ENCODE measurements around the gene RIPPLY3.
"Not testable (repeated sequence)": the region's sequence is repeated elsewhere in the genome, so short reads cannot be mapped to it uniquely, and the experiment has no call there.

Gene RIPPLY3

DNA sequence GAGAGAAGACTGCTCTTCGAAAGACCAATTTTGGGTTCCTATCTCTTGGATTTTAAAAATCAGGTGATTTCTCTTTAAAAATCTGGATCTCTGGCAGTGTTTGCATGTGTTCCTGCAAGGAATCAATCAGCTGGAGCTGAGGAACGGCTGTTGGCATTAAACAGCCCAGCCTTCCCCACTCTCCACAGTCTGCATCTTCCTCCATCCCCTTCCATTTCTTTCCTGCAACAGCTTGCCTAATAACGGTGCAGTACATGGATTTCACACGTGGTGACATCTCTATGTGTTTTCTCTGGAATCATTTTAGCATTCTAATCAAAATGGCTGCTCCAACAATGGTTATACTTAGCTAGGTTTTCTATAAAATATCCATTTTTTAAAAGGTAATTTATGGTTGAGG is 20.0 kb downstream of the RIPPLY3 start:
- DNase-seq: no peak

- no peak for DNase-seq
Observed at GRCh38 chr21:37028570-37028969, 22.1 kb downstream of the RIPPLY3 start.

DNA sequence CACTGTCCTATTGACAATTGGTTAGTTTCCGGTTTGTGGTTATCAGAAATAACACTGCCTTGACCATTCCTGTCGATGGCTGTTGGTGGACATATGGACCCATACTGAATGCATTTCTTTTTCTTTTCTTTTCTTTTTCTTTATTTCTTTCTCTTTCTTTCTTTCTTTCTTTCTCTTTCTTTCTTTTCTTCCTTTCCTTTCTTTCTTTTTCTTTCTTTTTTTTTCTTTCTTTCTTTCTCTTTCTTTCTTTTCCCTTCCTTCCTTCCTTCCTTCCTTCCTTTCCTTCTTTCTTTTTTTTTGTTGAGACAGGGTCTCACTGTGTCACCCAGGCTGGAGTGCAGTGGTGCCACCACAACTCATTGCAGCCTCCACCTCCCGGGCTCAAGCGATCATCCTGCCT is 24.4 kb downstream of the RIPPLY3 start:
- no peak for DNase-seq

DNA sequence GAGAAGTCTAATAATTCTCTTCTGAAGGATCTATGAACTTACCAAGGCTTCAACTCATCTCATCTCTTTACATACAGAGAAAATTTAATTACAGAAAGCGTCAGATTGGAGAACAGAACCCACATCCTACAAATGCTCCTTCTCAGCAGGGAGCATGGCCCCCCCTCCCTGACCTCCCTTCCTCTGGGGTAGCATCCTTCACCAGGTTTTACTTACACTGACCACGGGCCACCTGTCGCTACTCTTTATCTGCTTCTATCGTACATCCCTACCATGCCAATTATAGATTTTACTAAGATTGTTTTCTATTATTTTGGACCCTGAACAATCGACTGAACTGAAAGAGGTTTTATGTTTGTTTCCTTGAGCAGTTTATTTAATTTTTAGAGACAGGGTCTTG is 25.8 kb downstream of the RIPPLY3 start:
- DNase-seq: no peak

- no peak for DNase-seq
Observed at GRCh38 chr21:37032877-37033471, 26.5 kb downstream of the RIPPLY3 start.

GRCh38 chr21:37034394-37034793 is 27.9 kb downstream of the RIPPLY3 start:
- DNase-seq: not testable (repeated sequence)

- DNase-seq: no peak
Observed at GRCh38 chr21:37036177-37036576, 29.7 kb downstream of the RIPPLY3 start.

DNA sequence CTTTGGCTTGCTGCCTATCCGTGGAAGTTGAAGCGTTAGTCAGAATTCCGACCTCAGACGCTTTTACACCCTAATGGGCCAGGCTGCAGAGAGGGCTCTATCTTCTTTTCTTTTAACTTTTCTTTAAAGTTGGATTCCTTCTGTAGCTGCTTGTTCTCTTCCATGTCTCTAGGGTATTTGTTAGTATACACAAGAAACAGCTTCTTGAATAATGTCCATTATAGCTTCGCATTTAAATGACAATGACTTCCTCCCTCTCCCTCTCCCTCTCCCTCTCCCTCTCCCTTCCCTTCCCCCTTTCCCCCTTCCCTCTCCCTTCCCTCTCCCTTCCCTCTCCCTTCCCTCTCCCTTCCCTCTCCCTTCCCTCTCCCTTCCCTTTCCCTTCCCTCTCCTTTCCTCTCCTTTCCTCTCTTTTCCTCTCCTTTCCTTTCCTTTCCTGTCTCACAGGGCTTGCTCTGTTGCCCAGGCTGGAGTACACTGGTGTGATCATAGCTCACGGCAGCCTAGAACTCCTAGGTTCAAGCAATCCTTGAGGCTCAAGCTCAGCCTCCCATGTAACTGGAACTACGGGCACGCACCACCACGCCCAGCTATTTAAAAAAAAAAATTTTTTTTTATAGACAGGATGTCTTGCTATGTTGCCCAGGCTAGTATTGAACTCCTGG is 33.0 kb downstream of the RIPPLY3 start:
- no peak for DNase-seq

- DNase-seq: no peak
Observed at GRCh38 chr21:37040212-37040611, 33.7 kb downstream of the RIPPLY3 start.

DNA sequence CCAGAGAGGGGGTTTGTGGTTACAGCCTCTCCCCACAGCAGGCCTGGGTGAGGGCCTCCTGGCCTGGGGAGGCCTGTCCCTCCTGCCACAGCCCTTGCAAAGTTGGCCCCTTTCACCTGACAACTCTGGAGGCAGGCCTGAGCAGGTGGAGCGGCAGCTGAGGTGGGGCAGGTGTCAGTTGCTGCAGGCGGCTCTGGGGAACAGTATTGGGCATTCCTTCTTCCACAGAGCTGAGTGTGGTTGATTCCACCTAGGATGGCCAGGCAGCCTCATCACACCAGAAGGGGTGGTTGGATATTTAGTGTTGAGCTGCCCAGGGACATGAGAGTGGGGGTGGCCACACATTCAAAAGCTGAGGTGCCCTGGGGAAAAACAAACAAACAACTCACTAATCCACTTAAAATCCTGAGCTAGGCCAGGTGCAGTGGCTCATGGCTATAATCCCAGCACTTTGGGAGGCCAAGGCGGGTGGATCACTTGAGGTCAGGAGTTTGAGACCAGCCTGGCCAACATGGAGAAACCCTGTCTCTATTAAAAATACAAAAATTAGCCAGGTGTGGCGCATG is 35.3 kb downstream of the RIPPLY3 start:
- no peak for DNase-seq

GRCh38 chr21:37043818-37044217 is 37.3 kb downstream of the RIPPLY3 start:
- no peak for DNase-seq

GRCh38 chr21:37044643-37045042 is 38.1 kb downstream of the RIPPLY3 start:
- DNase-seq: no peak

- peak; percentile 22 for DNase-seq
Observed at GRCh38 chr21:37045149-37045548, 38.6 kb downstream of the RIPPLY3 start.

DNA sequence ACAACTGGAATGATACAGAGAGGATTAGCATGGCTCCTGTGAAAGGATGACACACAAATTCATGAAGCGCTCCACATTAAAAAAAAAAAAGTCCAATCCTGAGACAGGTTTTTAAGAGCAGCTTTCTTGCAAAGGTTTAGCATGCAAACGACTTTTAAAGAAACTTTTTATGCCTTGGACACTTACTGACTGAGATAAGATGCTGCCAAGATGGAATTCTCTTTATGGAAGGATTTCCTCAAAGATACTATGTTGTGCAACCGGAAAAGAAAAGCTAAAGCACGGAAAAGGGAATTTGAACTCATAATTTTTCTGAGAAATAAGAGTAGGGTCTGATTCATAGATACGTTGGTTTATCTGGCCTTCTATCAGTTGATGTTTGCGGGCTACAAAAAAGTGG is 39.1 kb downstream of the RIPPLY3 start:
- no peak for DNase-seq

- DNase-seq: no peak
Observed at GRCh38 chr21:37047079-37047478, 40.6 kb downstream of the RIPPLY3 start.

- DNase-seq: not testable (repeated sequence)
Observed at GRCh38 chr21:37049741-37050140, 43.2 kb downstream of the RIPPLY3 start.

- no peak for DNase-seq
Observed at GRCh38 chr21:37055271-37055855, 48.9 kb downstream of the RIPPLY3 start.

- DNase-seq: no peak
Observed at GRCh38 chr21:37057614-37058013, 51.1 kb downstream of the RIPPLY3 start.

DNA sequence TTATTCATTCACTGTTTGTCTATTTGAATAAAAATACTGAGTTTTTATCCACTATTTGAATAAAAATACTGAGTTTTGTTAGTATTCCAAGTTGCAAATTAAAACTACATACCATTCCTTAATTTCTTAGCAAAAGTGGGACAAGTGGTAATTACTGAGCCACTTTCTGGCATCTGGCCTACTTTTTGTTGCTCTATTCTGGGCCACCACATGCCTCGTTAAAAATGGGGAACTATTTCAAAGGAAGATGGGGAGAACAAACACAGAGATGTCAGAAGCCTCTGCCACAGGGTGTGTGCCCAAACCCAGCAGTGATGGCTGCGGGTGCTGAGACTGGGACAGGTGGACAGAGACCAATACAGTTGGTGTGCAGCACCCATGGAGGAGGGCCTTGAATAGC is 51.8 kb downstream of the RIPPLY3 start:
- no peak for DNase-seq

GRCh38 chr21:37059181-37059580 is 52.7 kb downstream of the RIPPLY3 start:
- DNase-seq: no peak

DNA sequence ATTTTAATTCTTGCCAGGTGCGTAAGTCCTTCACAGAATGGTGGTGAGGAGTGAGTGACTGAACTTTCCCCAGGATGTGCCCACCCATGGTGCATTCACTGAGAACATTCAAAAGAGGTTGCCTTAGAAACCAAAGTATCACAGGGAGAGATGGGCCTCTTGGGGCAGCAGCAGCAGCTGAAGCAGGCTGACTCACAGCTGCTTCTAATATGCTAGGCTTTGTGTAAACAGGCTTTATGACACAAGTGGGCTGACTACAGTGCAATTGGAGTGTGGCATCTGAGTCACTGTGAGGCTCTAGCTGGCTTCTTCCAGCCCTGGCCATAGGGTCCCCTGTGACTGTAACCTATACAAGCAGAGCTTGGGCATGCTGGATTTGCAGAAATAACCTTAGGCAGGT is 53.8 kb downstream of the RIPPLY3 start:
- no peak for DNase-seq

DNA sequence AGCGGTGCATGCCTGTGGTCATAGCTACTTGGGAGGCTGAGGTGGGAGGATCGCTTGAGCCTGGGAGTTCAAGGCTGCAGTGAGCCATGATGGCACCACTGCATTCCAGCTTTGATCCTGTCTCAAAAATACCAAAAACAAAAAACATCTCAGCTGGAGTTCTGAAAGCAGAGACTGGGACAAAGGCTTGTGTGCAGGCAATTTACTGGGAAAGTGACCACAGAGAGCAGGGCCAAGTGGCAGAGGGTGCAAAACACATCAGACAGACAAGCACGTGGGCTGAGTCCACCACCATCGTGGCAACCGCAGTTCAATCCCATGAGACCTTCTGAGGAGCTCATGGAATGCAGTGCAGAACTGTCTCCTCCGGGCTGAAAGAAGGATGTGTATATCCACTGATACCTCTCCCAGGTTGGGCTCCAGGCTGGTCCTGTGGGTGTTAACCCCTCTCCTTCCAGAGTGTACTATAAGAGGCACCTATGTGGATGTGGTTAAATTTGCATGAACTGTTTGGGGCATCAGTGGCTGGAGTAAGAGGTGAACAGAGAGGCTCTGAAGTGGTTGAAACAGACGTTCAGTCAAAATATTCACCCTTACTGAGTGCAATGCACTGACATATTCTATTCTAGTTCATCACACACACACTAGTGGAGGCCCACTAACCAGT is 55.6 kb downstream of the RIPPLY3 start:
- no peak for DNase-seq

- no peak for DNase-seq
Observed at GRCh38 chr21:37062593-37062935, 56.1 kb downstream of the RIPPLY3 start.

- DNase-seq: no peak
Observed at GRCh38 chr21:37063433-37063832, 56.9 kb downstream of the RIPPLY3 start.

Data from CD4-positive, alpha-beta T cell treated with Interleukin-6 for 4 hours (primary cell).